Loucy (cell line): ENCODE results near the gene MYO3B.

ENCODE experiments used
- H2AFZ ChIP-seq: fragments of 200-600 bp; sonication (generic); 2 replicates; pipeline ENCODE4 v1.6.0; 2016; ENCODE audit warnings: antibody characterized with exemption, mild to moderate bottlenecking, low read length, moderate library complexity
- H3F3A ChIP-seq: fragments of 200-600 bp; 2 replicates; pipeline ENCODE4 v1.6.0; 2016; ENCODE audit warnings: antibody characterized with exemption, low read depth, mild to moderate bottlenecking
- H3K27me3 ChIP-seq: fragments of 200-600 bp; sonication (generic); 2 replicates; pipeline ENCODE4 v1.6.1; 2014; ENCODE audit warnings: low read length, mild to moderate bottlenecking; ENCODE audit not compliant: insufficient read depth, poor library complexity, severe bottlenecking
- H3K36me3 ChIP-seq: fragments of 200-600 bp; sonication (generic); 2 replicates; pipeline ENCODE4 v1.6.1; 2016; ENCODE audit warnings: low read length; ENCODE audit not compliant: insufficient read depth
- H3K4me1 ChIP-seq: fragments of 200-600 bp; sonication (generic); 2 replicates; pipeline ENCODE4 v1.5.1; 2014; ENCODE audit warnings: low read length, mild to moderate bottlenecking; ENCODE audit not compliant: insufficient read depth, poor library complexity, severe bottlenecking
- H3K4me2 ChIP-seq: fragments of 200-600 bp; sonication (generic); 2 replicates; pipeline ENCODE4 v1.6.0; 2014; ENCODE audit warnings: antibody characterized with exemption, low read length, low read depth, mild to moderate bottlenecking; ENCODE audit not compliant: poor library complexity, severe bottlenecking
- H3K4me3 ChIP-seq: fragments of 200-600 bp; sonication (generic); 2 replicates; pipeline ENCODE4 v1.5.1; 2014; ENCODE audit warnings: low read length, mild to moderate bottlenecking, mixed read lengths; ENCODE audit not compliant: poor library complexity, severe bottlenecking
- H3K79me2 ChIP-seq: fragments of 200-600 bp; sonication (generic); 2 replicates; pipeline ENCODE4 v1.6.1; 2014; ENCODE audit warnings: low read length; ENCODE audit not compliant: insufficient read depth
- H3K9ac ChIP-seq: fragments of 200-600 bp; sonication (generic); 2 replicates; pipeline ENCODE4 v1.6.0; 2014; ENCODE audit warnings: mild to moderate bottlenecking, low read depth, low read length, moderate library complexity; ENCODE audit not compliant: poor library complexity, severe bottlenecking
- H3K9me2 ChIP-seq: fragments of 200-600 bp; sonication (generic); replicated peaks from 2 replicates; pipeline ENCODE4 v1.6.1; 2016; ENCODE audit warnings: low read depth, low read length, mixed read lengths
- H3K9me3 ChIP-seq: fragments of 200-600 bp; sonication (generic); 2 replicates; pipeline ENCODE4 v1.6.1; 2014; ENCODE audit warnings: mild to moderate bottlenecking, antibody characterized with exemption, low read length, low read depth; ENCODE audit not compliant: insufficient read depth
- H4K20me1 ChIP-seq: fragments of 200-600 bp; sonication (generic); 2 replicates; pipeline ENCODE4 v1.6.0; 2014; ENCODE audit warnings: antibody characterized with exemption, low read length, mild to moderate bottlenecking; ENCODE audit not compliant: insufficient read depth, poor library complexity, severe bottlenecking
- CTCF ChIP-seq: fragments of 200-600 bp; sonication (generic); conservative IDR thresholded peaks from 2 replicates; pipeline ENCODE4 v1.5.1; 2014; ENCODE audit warnings: mild to moderate bottlenecking, antibody characterized with exemption, low read length
- EZH2phosphoT487 ChIP-seq: fragments of 200-600 bp; IDR thresholded peaks from 2 replicates; pipeline ENCODE4 v1.6.1; 2018; ENCODE audit warnings: antibody characterized with exemption, mild to moderate bottlenecking, moderate library complexity, borderline replicate concordance

MYO3B gene

GRCh38 chr2:170514140-170514539, 336.2 kb downstream of the MYO3B start:
- Histone ChIP-seq H3K9me2 (no peaks in the 10 kb centered on the region), H2AFZ (no peak overlapping the region), H3K4me3 (no peak overlapping the region), H3K4me1 (no peaks in the 10 kb centered on the region), H3K79me2 (no peaks in the 10 kb centered on the region), H3K9ac (no peak overlapping the region), H3F3A (no peaks in the 10 kb centered on the region), H3K4me2 (no peak overlapping the region), H4K20me1 (no peaks in the 10 kb centered on the region), H3K9me3 (no peaks in the 10 kb centered on the region), H3K36me3 (no peaks in the 10 kb centered on the region), H3K27me3 (peaks cover 100% of the 10 kb centered on the region)
- TF ChIP-seq EZH2phosphoT487, result no peak
- TF ChIP-seq CTCF, result no peak

GRCh38 chr2:170517538-170517937, 339.6 kb downstream of the MYO3B start:
- Histone ChIP-seq H3K9me2 (no peaks in the 10 kb centered on the region), H3K4me3 (no peak overlapping the region), H3K4me2 (no peak overlapping the region), H3K4me1 (no peaks in the 10 kb centered on the region), H3K79me2 (no peaks in the 10 kb centered on the region), H2AFZ (no peak overlapping the region), H3K27me3 (peaks cover 87% of the 10 kb centered on the region), H3K36me3 (no peaks in the 10 kb centered on the region), H3F3A (no peaks in the 10 kb centered on the region), H4K20me1 (no peaks in the 10 kb centered on the region), H3K9ac (no peak overlapping the region), H3K9me3 (no peaks in the 10 kb centered on the region)
- TF ChIP-seq CTCF (no peak), EZH2phosphoT487 (no peak)

GRCh38 chr2:170518911-170519310, 341.0 kb downstream of the MYO3B start:
- peaks cover 85% of the 10 kb centered on the region for H3K27me3 ChIP-seq
- no peaks in the 10 kb centered on the region for H4K20me1 ChIP-seq
- H3K4me2 ChIP-seq, result no peak overlapping the region
- no peaks in the 10 kb centered on the region for H3K4me1 ChIP-seq
- H3K4me3 ChIP-seq, result no peak overlapping the region
- no peaks in the 10 kb centered on the region for H3K9me2 ChIP-seq
- no peak overlapping the region for H2AFZ ChIP-seq
- no peaks in the 10 kb centered on the region for H3K79me2 ChIP-seq
- no peaks in the 10 kb centered on the region for H3F3A ChIP-seq
- TF ChIP-seq EZH2phosphoT487, result no peak
- no peak for TF ChIP-seq CTCF
- H3K36me3 ChIP-seq, result no peaks in the 10 kb centered on the region
- no peaks in the 10 kb centered on the region for H3K9me3 ChIP-seq
- no peak overlapping the region for H3K9ac ChIP-seq
